CD4-positive, alpha-beta T cell treated with Interleukin-17A for 1 hour (primary cell): ENCODE data around the gene ERC1.
A peak's percentile ranks its signal among the peaks of the same experiment; 100 is the strongest.
"Not testable (repeated sequence)": the region's sequence is repeated elsewhere in the genome, so short reads cannot be mapped to it uniquely, and the experiment has no call there.

Experiments used
- DNase-seq: peaks from one replicate; pipeline ENCODE4 v3.0.0-alpha.2; 2020

ERC1 gene

DNA sequence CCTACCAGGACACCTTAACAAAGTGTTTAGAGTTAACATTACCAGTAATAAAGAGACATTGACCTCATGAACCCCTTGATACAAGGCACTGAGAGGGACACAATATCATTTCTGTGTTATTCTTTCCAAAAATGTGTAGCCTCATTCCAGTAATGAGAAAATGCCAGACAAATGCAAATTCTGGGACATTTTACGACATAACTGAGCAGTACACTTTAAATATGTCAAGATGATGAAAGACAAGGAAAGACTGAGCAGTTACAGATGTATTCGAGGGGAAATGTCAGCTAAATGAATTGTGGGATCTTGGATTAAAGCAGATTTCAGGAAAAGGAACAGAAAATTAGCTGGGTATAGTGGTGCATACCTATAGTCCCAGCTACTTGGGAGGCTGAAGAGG, 255.6 kb downstream of the ERC1 start:
- DNase-seq: no peak

DNA sequence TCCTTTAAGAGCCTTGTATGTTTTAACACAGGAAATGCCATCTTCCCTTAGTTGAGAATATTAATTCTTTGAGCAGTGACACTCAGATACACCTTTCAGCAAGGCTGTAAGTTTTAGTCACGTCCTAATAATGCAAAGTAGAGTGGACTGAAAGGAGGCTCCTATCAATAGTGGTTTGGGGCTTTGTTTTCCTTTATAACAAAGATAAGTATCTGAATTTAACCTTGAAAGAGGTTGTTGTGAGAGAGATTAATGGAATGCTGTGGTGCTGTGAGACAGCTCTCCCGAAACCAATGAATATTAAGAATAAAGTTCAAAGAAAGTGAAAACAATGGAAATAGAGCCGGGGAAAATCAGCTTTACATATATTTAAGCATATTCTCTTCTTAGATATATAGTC, 259.6 kb downstream of the ERC1 start:
- DNase-seq: no peak

DNA sequence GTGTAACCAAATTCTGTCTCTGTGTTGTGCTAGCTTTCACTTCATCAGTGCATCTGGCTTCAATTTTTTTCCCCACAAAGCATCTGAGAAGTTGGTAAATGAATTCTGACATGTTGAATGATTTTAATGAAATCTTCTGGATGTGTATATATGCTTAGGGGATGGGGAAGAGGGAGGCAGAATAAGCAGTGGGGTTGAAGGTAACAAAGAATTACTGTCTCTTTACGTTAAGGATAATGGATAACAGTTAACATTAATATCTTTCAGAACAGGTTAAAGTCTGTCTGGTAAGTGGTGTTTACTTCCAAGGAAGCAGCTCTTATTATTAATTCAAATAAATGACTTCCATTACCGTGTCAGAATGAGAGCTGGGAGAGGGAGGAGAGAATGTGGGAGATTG, 261.7 kb downstream of the ERC1 start:
- no peak for DNase-seq

DNA sequence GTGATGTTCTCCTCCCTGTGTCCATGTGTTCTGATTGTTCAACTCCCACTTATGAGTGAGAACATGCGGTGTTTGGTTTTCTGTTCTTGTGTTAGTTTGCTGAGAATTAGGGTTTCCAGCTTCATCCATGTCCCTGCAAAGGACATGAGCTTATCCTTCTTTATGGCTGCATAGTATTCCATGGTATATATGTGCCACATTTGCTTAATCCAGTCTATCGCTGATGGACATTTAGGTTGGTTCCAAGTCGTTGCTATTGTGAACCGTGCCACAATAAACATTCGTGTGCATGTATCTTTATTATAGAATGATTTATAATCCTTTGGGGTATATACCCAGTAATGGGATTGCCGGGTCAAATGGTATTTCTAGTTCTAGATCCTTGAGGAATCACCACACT, 264.1 kb downstream of the ERC1 start:
- DNase-seq: not testable (repeated sequence)

DNA sequence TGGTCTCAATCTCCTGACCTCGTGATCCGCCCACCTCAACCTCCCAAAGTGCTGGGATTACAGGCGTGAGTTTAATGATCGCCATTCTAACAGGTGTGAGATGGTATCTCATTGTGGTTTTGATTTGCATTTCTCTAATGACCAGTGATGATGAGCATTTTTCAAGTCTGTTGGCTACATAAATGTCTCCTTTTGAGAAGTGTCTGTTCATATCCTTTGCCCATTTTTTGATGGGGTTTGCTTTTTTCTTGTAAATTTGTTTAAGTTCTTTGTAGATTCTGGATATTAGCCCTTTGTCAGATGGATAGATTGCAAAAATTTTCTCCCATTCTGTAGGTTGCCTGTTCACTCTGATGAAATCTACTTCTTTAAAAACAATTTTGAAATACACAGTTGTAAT, 264.8 kb downstream of the ERC1 start:
- DNase-seq: not testable (repeated sequence)

DNA sequence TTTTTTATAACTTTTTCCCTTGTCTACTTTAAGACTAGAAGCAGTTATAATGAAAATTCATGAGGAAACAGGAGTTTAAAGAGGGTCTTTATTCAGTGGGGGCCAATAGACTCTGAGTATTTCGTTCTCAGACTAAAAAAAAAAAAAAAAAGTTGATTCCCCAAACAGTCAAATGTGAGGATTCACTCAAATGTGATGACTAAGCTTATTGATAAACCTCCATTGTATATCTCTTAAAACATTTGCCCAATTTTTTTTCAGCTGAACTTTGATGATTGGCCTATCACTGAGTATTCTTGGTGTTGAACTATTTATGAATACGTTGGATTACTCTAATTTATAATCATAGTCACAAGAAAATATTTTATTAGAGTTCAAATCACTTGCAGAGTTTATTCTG, 265.3 kb downstream of the ERC1 start:
- no peak for DNase-seq

DNA sequence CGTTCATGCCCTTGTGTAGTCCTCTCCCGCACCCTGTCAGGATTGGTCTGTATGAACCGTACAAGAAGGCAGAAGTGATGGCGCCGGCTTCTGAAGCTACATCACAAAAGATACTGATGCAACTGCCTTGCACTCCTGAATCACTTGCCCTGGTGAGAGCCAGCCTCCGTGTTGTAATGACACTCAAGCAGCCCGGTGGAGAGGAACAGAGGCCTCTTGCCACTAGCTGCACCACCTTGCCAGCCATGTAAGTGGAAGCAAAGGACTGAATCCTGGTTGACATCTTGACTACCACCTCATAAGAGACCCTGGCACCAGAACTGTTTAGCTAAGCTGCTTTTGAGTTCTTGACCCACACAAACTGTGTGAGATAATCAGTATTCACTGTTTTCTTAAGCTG, 266.0 kb downstream of the ERC1 start:
- DNase-seq: no peak

DNA sequence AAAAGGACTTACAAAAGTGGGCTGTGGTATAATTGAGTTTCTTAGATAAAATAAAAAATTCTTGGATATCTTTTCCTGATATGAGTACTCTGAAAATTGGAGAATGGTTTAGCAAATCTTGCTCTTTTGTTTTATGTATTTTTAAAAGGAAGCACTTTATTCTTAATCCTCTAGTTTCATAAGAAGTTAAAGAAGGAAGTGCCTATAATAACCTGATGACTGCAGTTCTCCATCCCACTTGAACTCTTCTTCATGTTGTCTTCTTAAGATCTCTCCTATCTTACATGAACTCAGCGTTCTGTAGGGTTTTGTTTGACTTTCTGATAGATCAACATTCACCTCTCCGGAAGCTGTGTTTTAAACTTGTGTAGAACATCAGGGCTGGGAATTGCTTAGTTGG, 271.0 kb downstream of the ERC1 start:
- DNase-seq: no peak

DNA sequence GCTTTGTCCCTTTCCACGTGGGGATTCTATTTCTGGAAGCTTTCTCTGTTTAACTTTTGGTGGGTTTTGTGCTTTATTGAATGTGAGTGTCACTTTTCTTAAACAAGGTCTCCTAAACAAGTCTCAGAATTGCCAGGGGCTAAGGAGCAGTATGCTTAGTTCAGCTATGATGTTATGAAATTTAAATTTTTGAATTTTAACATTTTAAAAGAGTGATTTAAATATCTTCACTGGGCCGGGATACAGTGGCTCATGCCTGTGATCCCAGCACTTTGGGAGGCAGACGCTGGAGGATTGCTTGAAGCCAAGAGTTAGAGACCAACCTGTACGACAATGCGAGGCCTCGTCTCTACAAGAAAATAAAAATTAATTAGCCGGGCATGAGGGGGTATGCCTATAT, 276.2 kb downstream of the ERC1 start:
- no peak for DNase-seq

DNA sequence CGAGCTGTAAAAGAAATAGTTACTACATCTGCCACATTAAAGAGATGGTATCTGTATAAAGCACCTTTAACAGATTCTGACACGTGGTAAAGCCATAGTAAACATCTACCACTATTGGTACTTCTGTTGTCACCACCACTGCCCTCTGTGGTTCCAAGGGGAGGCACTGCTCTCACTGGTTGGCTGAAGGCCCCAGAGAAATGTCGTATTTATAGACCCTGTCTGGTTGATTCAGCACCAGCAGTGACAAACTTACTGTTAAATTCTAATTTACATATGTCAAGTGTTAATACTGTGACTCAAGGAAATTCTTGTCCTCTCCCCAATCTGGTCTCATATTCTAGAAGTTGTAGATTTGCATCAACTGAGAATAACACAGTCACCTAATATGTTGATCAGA, 281.1 kb downstream of the ERC1 start:
- DNase-seq: no peak

DNA sequence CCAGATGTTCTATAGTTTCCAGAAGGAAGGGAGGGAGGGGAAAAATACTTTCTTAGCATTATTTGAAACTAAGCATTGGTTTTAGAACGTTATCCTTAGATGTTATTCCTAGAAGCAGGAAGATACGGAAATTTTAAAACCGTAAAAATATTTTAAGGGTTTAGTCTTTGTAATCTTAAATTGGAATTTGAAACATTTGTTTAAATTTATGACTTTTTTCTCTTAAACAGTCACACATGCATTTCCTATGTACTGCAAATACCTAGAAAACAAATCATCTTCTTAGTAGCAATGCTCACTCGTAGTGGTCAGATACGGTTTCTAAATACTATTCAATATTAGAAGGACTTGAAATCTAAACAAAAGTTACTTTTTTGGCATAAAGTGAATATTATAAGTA, 282.0 kb downstream of the ERC1 start:
- DNase-seq: no peak

DNA sequence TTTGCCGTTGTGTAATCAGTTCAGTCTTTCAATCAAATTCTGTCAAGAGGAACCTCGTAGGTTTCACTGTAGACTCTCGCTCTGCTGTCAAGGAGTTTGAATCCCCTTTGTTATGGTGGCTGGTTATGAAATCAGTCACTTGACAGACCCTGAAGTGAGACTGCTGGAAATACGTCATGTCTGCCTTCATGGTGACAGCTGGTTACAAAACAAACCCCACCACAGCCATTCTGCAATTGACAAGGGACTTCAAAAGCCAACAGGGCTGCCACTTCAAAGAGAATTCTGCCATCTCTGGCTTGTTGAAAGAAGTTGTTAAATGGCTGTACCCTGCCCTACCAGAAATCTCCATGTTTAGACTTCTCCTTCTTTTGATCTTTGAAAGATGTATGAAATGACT, 286.9 kb downstream of the ERC1 start:
- DNase-seq: peak; percentile 58

DNA sequence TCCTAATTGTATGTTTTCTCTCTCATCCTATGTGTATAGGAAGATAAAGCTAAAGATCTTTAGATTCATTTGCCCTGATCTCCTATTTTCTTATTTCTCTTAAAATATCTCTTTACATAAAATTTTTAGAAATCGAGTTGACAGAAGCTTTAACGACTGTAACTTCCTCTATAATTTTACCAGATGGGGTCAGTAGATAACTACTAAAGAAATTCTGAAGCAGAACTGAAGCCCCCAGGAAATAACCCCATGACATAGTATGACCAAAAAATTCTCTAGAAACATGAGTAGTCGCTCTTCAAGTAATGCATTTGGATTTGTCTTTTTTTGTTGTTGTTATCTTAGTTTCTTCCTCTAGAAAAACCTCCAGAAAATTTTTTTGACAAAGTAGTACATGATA, 288.0 kb downstream of the ERC1 start:
- no peak for DNase-seq

DNA sequence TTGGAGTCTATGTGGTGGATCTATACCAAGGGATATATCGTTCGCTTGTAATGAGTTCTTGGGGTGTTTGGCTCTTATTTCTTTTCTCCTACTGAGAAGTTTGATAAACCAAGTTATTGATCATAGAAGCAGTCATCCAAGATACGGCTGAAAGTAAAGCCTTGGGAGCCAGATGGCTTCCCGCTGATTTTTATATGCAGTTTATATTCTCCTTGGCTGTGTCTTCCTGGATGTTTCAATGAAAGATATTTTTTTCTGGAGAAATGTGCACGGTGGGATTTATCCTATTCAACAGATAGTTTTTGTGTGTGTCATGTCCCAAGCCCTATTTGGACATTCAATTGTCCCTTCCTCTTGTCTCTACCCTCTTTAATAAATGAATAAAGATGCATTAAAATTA, 289.0 kb downstream of the ERC1 start:
- no peak for DNase-seq

DNA sequence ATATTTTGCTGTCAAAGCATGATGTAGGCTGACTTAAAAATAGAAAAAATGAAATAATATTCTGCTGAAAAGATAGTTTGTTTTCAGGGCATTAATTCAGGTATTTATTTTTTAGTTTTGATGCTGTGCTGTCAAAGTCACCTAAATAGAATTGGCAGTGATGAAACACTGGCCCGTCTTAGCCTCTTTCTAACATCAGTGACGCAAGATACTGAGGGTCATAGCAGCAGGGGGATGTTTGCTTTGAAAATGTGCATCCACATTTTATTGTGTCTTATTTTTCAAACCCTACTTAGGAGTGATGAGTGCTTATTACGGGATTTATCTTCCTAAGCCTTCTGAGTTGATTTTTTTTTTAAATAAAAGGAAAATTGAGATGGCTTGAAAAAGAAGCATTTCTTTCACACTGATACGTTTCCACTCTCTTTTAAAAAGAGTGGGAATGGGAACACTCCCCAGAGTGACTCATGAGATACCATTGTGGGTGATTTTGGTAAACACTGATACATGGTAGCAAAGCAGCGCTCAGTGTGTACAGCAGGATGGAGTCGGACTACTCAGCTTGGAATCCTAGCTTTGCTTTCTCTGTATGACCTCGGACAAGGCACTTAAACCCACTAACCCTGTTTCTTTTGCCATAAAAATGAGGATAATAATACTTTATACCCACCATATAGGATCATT, 290.8 kb downstream of the ERC1 start:
- no peak for DNase-seq

DNA sequence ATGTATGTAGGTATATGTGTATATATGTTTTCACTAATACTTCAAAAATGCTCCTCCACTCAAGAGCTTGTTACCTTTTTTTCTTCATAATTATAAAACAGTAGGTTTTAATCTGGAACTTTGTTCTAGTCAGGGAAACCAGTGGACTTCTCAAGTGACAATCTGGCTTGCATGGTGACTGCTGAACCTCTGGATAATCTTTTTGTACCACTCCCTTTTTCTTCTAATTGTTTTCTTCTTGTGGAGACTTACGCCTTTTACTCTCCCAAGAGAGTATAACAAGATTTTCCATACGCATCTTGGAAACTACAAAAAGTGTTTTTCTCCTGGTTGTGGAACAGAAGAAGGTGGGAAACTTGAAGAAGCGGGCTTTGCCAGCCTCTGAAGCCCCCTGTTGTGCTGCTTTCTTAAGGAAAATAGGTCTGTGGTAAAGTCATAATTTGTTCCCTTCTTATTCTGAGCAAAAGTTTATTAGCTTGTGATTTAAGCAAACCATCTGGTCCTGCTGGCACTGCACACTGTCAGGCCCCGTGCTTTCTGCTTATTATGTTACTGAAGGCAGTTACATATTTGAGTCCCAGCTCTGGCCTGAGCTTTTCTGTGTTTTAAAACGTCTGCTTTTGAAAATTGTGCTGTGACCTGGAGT, 291.8 kb downstream of the ERC1 start:
- no peak for DNase-seq

DNA sequence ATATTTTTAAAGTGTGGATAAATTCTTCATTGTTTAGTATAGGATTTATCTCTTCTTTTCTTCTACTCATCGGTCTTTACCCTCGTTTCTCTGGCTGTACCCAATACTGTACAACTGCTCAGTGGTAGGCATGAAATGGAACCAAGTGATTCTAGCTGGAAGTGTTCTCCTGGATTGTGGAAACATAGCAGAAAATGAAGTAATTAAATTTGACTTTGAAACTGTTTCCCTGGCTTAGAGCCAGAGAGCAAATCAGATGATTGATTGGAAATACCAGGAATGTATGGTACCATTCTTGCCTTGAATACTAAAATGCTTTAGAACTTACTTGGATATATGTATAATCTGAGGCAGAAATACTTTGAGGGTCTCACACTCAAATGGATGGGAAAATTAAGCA, 292.3 kb downstream of the ERC1 start:
- DNase-seq: no peak

DNA sequence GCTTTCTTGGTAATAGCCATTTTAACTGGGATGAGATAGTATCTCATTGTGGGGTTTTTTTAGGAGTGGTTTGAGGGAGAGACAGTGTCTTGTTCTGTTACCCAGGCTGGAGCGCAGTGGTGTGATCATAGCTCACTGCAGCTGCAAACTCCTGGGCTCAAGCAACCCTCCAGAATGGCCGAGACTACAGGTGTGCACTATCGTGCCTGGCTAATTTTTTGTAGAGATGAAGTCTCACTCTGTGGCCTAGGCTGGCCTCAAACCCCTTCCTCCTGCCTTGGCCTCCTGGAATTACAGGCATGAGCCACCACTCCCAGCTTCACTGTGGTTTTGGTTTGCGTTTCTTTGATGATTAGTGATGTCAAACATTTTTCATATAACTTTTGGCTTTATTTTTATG, 293.6 kb downstream of the ERC1 start:
- DNase-seq: no peak

DNA sequence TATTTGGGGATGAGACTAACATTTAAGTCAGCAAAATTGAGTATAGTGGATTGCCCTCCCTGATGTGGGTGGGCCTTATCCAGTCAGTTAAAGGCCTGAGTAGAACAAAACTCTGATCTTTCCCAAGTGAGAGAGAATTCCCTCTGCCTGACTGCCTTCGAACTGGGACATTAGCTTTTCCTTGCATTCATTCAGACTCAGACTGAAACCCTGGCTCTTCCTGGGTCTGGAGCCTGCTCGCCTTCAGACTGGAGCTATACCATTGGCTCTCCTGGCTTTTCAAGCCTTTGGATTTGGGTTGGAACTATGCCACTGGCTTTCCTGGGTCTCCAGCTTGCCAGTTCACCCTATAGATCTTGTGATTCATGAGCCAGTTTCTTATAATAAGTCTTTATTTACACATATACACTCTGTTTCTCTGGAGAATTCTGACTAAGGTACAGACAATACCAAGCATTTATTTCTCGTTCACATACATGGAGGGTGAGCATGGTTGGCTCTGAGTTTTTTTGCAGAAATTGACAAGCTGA, 296.5 kb downstream of the ERC1 start:
- DNase-seq: no peak

DNA sequence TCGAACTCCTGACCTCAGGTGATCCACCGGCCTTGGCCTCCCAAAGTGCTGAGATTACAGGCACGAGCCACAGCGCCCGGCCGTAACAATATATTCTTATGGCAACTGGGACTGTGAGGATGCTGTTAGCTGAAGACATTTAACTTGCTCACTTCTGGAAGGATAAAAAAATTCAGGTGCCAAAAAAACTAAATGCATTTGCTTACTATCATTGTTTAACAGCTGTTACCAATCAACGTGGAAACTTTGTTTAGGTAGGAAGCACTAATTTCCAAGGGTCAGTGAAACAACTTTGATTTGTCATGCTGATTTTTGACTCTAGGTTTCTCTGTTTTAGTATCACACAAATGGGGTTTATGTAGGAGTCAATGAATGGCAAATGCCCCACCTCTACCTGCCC, 297.3 kb downstream of the ERC1 start:
- DNase-seq: no peak

DNA sequence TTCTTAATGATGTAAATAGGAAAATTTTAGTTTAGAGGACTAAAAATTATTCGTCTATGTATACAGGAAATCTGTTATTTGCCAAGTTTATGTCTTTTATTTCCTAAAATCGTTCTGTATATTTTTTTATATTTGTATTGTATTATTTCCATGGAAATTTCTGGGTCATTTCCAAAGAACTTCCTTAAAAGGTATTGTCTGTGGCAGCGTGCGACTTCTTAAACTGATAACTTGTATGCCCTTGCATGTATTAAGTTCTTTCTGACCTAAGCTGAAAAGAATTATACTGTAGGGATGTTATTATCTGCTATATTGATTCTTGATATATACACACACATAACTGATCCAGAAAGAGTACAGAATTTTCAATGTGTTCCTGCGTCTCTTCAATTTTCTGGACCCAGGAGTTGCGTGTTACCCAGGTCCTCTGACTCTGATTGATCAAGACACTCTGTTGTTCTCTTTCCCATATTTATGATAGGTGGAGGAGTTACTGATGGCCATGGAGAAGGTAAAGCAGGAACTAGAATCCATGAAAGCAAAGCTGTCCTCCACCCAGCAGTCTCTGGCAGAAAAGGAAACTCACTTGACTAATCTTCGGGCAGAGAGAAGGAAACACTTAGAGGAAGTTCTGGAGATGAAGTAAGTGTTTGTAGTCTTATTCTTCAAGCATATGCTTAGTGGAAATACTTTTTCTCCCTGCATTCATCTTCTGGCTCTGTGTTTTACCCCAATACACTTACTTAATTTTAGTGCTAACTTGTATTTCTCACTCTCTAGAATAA, 298.5 kb downstream of the ERC1 start:
- DNase-seq: no peak

DNA sequence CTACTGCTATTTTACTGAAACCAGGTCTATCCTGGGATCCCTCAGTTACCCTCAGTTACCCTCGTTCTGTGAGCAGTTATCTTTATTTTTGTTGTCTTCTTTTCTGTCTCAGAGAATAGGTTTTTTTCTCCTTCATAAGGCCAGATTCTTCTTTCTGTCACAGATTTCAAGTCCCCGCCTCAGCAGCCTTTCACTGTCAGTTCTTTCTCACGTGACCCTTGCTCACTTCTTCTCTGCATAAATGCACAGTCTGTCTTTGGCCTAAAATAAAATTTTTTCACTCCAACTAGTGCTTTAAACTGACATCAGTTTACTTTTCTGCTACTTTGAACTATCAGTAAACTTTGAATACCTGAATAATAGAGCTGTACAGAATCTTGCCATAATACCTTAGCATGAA, 299.7 kb downstream of the ERC1 start:
- DNase-seq: no peak

DNA sequence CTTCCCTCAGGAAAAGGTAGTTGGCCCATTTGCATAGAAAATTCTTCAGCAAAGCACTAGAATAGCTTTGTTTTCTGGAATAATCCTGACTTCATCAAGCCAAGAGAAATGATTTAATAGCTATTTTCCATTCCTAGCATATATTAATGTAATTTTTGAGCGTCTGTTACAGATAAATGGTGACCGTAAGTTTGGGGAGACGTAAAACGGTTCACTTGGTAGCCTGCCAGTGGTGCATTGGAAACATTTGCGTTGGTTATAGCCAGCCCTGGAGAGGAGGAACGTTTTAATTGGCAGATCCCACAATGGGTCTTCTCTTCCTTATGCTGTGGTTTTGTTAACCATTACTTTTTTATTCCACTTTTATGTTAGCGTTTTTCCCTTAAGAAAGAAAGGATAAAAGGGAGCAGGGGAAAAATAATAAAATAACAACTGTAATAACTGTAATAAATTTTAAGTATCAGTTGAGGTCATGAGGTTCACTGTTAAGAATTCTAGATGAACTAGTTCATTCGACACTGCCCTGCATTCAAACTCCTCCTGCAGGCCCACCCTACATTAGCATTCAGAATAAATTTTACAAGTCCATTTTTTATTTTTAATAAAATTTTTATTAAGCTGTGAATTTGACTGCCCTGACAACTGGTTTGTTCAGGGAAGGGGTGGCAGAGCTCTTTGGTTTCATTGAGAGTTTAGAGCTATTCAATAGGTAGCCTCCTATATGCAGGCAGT, 300.7 kb downstream of the ERC1 start:
- no peak for DNase-seq
